HG03460 (cell line): ENCODE results near the gene GALNT2.

ENCODE experiments used
- ATAC-seq: cut with Tn5 transposase; IDR thresholded peaks from one replicate; pipeline ENCODE4 v1.9.1; 2021; ENCODE audit not compliant: unreplicated experiment

The GALNT2 gene

GRCh38 chr1:230204842-230205241, 137.8 kb downstream of the GALNT2 start:
- ATAC-seq, result no peak

GRCh38 chr1:230205719-230206198, 138.7 kb downstream of the GALNT2 start:
- ATAC-seq, result no peak

GRCh38 chr1:230206207-230206606, 139.2 kb downstream of the GALNT2 start:
- ATAC-seq, result no peak

- no peak for ATAC-seq
Measured at GRCh38 chr1:230206976-230207375, 139.9 kb downstream of the GALNT2 start.

- ATAC-seq, result no peak
Measured at GRCh38 chr1:230207598-230207997, 140.6 kb downstream of the GALNT2 start.

GRCh38 chr1:230208619-230209261, 141.7 kb downstream of the GALNT2 start:
- ATAC-seq, result peak; percentile 49

- ATAC-seq, result no peak
Measured at GRCh38 chr1:230210326-230210980, 143.4 kb downstream of the GALNT2 start.

- no peak for ATAC-seq
Measured at GRCh38 chr1:230210981-230211336, 143.9 kb downstream of the GALNT2 start.

- no peak for ATAC-seq
Measured at GRCh38 chr1:230211436-230212145, 144.6 kb downstream of the GALNT2 start.

- ATAC-seq, result peak; percentile 32
Measured at GRCh38 chr1:230212405-230212936, 145.4 kb downstream of the GALNT2 start.

- no peak for ATAC-seq
Measured at GRCh38 chr1:230215031-230215430, 148.0 kb downstream of the GALNT2 start.

- ATAC-seq, result no peak
Measured at GRCh38 chr1:230215529-230215928, 148.5 kb downstream of the GALNT2 start.

GRCh38 chr1:230216896-230217295, 149.9 kb downstream of the GALNT2 start:
- ATAC-seq, result no peak

- ATAC-seq, result no peak
Measured at GRCh38 chr1:230218667-230219066, 151.6 kb downstream of the GALNT2 start.

- ATAC-seq, result no peak
Measured at GRCh38 chr1:230219174-230220067, 152.4 kb downstream of the GALNT2 start.

- ATAC-seq, result no peak
Measured at GRCh38 chr1:230220478-230220877, 153.4 kb downstream of the GALNT2 start.

GRCh38 chr1:230220907-230221306, 153.9 kb downstream of the GALNT2 start:
- ATAC-seq, result no peak

- no peak for ATAC-seq
Measured at GRCh38 chr1:230222678-230223077, 155.6 kb downstream of the GALNT2 start.

GRCh38 chr1:230224101-230224960, 157.3 kb downstream of the GALNT2 start:
- ATAC-seq, result no peak
